Thymus (tissue), 11 donors: ENCODE measurements around the gene PLCXD1. TPM values are rescaled to one million over a fixed set of nuclear protein-coding genes. Genes with fewer than 3 reads are reported as not detected.
"Not testable (repeated sequence)": the region's sequence is repeated elsewhere in the genome, so short reads cannot be mapped to it uniquely, and the experiment has no call there.

Experiments used
- DNase-seq, 9 donors: peaks; one replicate each; pipeline ENCODE4 v3.0.0-alpha.2; 2013; ENCODE audit warnings: low spot score in 9 of 9, low read depth in 6 of 9, missing footprints in 1 of 9
- H3K27ac ChIP-seq, 2 donors: one replicate each; pipeline ENCODE4 v1.5.1; 2013; ENCODE audit warnings: control low read depth in 1 of 2, low read depth in 1 of 2, low read length in 1 of 2, mild to moderate bottlenecking in 1 of 2, moderate library complexity in 1 of 2
- H3K27me3 ChIP-seq, 2 donors: one replicate each; pipeline ENCODE4 v1.5.1; 2013; ENCODE audit warnings: low read length in 1 of 2; ENCODE audit not compliant: control insufficient read depth in 2 of 2, insufficient read depth in 1 of 2
- H3K36me3 ChIP-seq, 2 donors: one replicate each; pipeline ENCODE4 v1.5.1; 2013; ENCODE audit warnings: low read length in 1 of 2, mild to moderate bottlenecking in 1 of 2, moderate library complexity in 1 of 2; ENCODE audit not compliant: control insufficient read depth in 2 of 2, insufficient read depth in 2 of 2
- H3K4me1 ChIP-seq, 2 donors: one replicate each; pipeline ENCODE4 v1.5.1; 2013; ENCODE audit warnings: low read length in 2 of 2; ENCODE audit not compliant: control insufficient read depth in 2 of 2, insufficient read depth in 2 of 2
- H3K4me3 ChIP-seq, 2 donors: one replicate each; pipeline ENCODE4 v1.5.1; 2013; ENCODE audit warnings: low read length in 2 of 2, control low read depth in 1 of 2, mild to moderate bottlenecking in 1 of 2
- H3K9me3 ChIP-seq, 2 donors: one replicate each; pipeline ENCODE4 v1.5.1; 2013; ENCODE audit warnings: low read length in 1 of 2, mild to moderate bottlenecking in 1 of 2; ENCODE audit not compliant: control insufficient read depth in 2 of 2, insufficient read depth in 1 of 2
- WGBS: extraction: QIAGEN DNeasy Blood & Tissue Kit; methylation state at CpG from one replicate; pipeline ENCODE4 v1.1.7; 2013; 5-methylcytosine and 5-hydroxymethylcytosine counted together
- polyA plus RNA-seq: library from polyadenylated mRNA; stranded (reverse); fragments of 200-250 nt; gene quantifications from one replicate; pipeline ENCODE4 v1.2.3, GENCODE V29; 2013
- total RNA-seq: library from RNA; stranded (reverse); fragments of 120-200 nt; gene quantifications from one replicate; pipeline ENCODE4 v1.2.4, GENCODE V29; 2013
- donor health status: healthy.

Gene PLCXD1
- total and polyA plus RNA-seq, 2 donors: 11.7 to 15.4 TPM

GRCh38 chrX:261167-261918 lies 19.8 kb upstream of the PLCXD1 start:
- no peak overlapping the region for H3K4me3 ChIP-seq
- H3K27ac ChIP-seq: no peak overlapping the region
- 92% methylated on average over 32 of the region's 32 CpGs for WGBS
- no peaks in the 10 kb centered on the region for H3K36me3 ChIP-seq
- no peaks in the 10 kb centered on the region for H3K9me3 ChIP-seq
- no peak for DNase-seq
- H3K27me3 ChIP-seq: peaks cover 0 to 2% of the 10 kb centered on the region in 2 donors
- H3K4me1 ChIP-seq: no peaks in the 10 kb centered on the region

- no peak for DNase-seq
Measured at GRCh38 chrX:261919-262352, 19.2 kb upstream of the PLCXD1 start.

GRCh38 chrX:262381-262909 lies 18.7 kb upstream of the PLCXD1 start:
- no peaks in the 10 kb centered on the region for H3K9me3 ChIP-seq
- no peak for DNase-seq
- H3K27ac ChIP-seq: no peak overlapping the region
- 86% methylated on average over 13 of the region's 13 CpGs for WGBS
- peaks cover 0 to 2% of the 10 kb centered on the region in 2 donors for H3K27me3 ChIP-seq
- no peak overlapping the region for H3K4me3 ChIP-seq
- no peaks in the 10 kb centered on the region for H3K4me1 ChIP-seq
- no peaks in the 10 kb centered on the region for H3K36me3 ChIP-seq

More at GRCh38 chrX:261919-262352, 19.2 kb upstream of the PLCXD1 start:
- Histone ChIP-seq H3K9me3 (no peaks in the 10 kb centered on the region), H3K27me3 (peaks cover 0 to 2% of the 10 kb centered on the region in 2 donors), H3K4me1 (no peaks in the 10 kb centered on the region), H3K27ac (no peak overlapping the region), H3K36me3 (no peaks in the 10 kb centered on the region), H3K4me3 (no peak overlapping the region)
- 94% methylated on average over 12 of the region's 12 CpGs for WGBS

- not testable (repeated sequence) for H3K4me3 ChIP-seq, H3K9me3 ChIP-seq, H3K27me3 ChIP-seq, DNase-seq, H3K4me1 ChIP-seq, H3K36me3 ChIP-seq, H3K27ac ChIP-seq
- WGBS: 95% methylated on average over 16 of the region's 16 CpGs
Measured at GRCh38 chrX:264006-264405, 17.2 kb upstream of the PLCXD1 start.

- no peak overlapping the region for H3K4me3 ChIP-seq
- 94% methylated on average over 16 of the region's 16 CpGs for WGBS
- no peak overlapping the region for H3K27ac ChIP-seq
- peaks cover 0 to 2% of the 10 kb centered on the region in 2 donors for H3K27me3 ChIP-seq
- H3K36me3 ChIP-seq: no peaks in the 10 kb centered on the region
- peaks cover 0 to 3% of the 10 kb centered on the region in 2 donors for H3K9me3 ChIP-seq
- H3K4me1 ChIP-seq: no peaks in the 10 kb centered on the region
- no peak for DNase-seq
Measured at GRCh38 chrX:264634-265455, 16.3 kb upstream of the PLCXD1 start.

- H3K27ac ChIP-seq: no peak overlapping the region
Measured at GRCh38 chrX:265502-265901, 15.7 kb upstream of the PLCXD1 start.

GRCh38 chrX:267771-268261 lies 13.4 kb upstream of the PLCXD1 start:
- peaks cover 0 to 3% of the 10 kb centered on the region in 2 donors for H3K9me3 ChIP-seq
- no peaks in the 10 kb centered on the region for H3K27me3 ChIP-seq
- DNase-seq: no peak
- H3K4me3 ChIP-seq: no peak overlapping the region
- 96% methylated on average over 33 of the region's 33 CpGs for WGBS
- H3K4me1 ChIP-seq: no peaks in the 10 kb centered on the region
- H3K27ac ChIP-seq: no peak overlapping the region
- no peaks in the 10 kb centered on the region for H3K36me3 ChIP-seq

More at GRCh38 chrX:265502-265901, 15.7 kb upstream of the PLCXD1 start:
- no peak for DNase-seq
- peaks cover 0 to 3% of the 10 kb centered on the region in 2 donors for H3K9me3 ChIP-seq
- WGBS: 81% methylated on average over 8 of the region's 8 CpGs
- H3K4me1 ChIP-seq: no peaks in the 10 kb centered on the region
- H3K4me3 ChIP-seq: no peak overlapping the region
- peaks cover 0 to 2% of the 10 kb centered on the region in 2 donors for H3K27me3 ChIP-seq
- H3K36me3 ChIP-seq: no peaks in the 10 kb centered on the region

GRCh38 chrX:270848-271367 lies 10.3 kb upstream of the PLCXD1 start:
- H3K4me1 ChIP-seq: peaks cover 5 to 8% of the 10 kb centered on the region in 2 donors
- WGBS: 85% methylated on average over 21 of the region's 21 CpGs
- H3K9me3 ChIP-seq: peaks cover 0 to 3% of the 10 kb centered on the region in 2 donors
- H3K27me3 ChIP-seq: peaks cover 7 to 12% of the 10 kb centered on the region in 2 donors
- H3K27ac ChIP-seq: no peak overlapping the region
- H3K4me3 ChIP-seq: no peak overlapping the region
- H3K36me3 ChIP-seq: no peaks in the 10 kb centered on the region
- no peak for DNase-seq
